ENCODE data around the gene PTGES.
"Not testable (repeated sequence)": the region's sequence is repeated elsewhere in the genome, so short reads cannot be mapped to it uniquely, and the experiment has no call there.

DNA sequence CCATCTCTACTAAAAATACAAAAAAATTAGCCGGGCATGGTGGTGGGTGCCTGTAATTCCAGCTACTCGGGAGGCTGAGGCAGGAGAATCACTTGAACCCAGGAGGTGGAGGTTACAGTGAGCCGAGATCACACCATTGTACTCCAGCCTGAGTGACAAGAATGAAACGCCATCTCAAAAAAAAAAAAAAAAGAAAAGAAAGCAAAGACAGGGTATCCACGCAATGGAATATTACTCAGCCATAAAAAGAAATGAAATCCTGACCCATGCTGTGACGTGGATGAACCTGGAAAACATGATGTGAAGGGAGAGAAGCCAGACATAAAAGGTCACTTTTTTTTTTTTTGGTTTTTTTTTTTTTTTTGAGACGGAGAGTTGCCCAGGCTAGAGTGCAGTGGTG, 7.9 kb upstream of the PTGES start:
- TF ChIP-seq, protein P1, sequence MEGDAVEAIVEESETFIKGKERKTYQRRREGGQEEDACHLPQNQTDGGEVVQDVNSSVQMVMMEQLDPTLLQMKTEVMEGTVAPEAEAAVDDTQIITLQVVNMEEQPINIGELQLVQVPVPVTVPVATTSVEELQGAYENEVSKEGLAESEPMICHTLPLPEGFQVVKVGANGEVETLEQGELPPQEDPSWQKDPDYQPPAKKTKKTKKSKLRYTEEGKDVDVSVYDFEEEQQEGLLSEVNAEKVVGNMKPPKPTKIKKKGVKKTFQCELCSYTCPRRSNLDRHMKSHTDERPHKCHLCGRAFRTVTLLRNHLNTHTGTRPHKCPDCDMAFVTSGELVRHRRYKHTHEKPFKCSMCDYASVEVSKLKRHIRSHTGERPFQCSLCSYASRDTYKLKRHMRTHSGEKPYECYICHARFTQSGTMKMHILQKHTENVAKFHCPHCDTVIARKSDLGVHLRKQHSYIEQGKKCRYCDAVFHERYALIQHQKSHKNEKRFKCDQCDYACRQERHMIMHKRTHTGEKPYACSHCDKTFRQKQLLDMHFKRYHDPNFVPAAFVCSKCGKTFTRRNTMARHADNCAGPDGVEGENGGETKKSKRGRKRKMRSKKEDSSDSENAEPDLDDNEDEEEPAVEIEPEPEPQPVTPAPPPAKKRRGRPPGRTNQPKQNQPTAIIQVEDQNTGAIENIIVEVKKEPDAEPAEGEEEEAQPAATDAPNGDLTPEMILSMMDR (IDR thresholded peaks at IDR 0.05), result not testable (repeated sequence)
- not testable (repeated sequence) for TF ChIP-seq POLR2A (IDR thresholded peaks at IDR 0.05)

Data from sigmoid colon (tissue), 3 donors.